NCI-H345 treated with DMSO at 0.1 percent for 48 hours (cell line): Measurements from ENCODE around the gene MT1H.
"Not testable (repeated sequence)": the region's sequence is repeated elsewhere in the genome, so short reads cannot be mapped to it uniquely, and the experiment has no call there.

ENCODE experiments used
- DNase-seq: peaks from one replicate; lab custom pipeline; 2025; ENCODE audit not compliant: unreplicated experiment; lab: John Stamatoyannopoulos, UW

Gene MT1H

GRCh38 chr16:56717532-56717931 is 47.9 kb downstream of the MT1H start:
- not testable (repeated sequence) for DNase-seq
